Activated naive CD4-positive, alpha-beta T cell treated with anti-CD3 and anti-CD28 coated beads, Interleukin-2, amount 50 U/mL, for 72 hours (primary cell): Measurements from ENCODE around the gene PKP4. TPM values are rescaled to one million over a fixed set of nuclear protein-coding genes. Genes with fewer than 3 reads are reported as not detected.

Experiments used
- ATAC-seq, 2 donors: fragments of 150-1000 bp; cut with Tn5 transposase; 2 replicates each; pipeline ENCODE4 v1.10.0; 2021; ENCODE audit warnings: mild to moderate bottlenecking in 2 of 2, moderate library complexity in 2 of 2
- DNase-seq, 2 donors: peaks; one replicate each; pipeline ENCODE4 v3.0.0; 2021 to 2022; ENCODE audit warnings: low spot score in 2 of 2
- H3K27ac Mint-ChIP-seq, 2 donors: one replicate each; pipeline ENCODE4 v1.8.0; 2022; ENCODE audit warnings: mild to moderate bottlenecking in 2 of 2, mixed read lengths in 2 of 2
- H3K36me3 Mint-ChIP-seq, 2 donors: one replicate each; pipeline ENCODE4 v1.8.0; 2022; ENCODE audit warnings: mixed read lengths in 2 of 2
- H3K9me3 Mint-ChIP-seq, 2 donors: one replicate each; pipeline ENCODE4 v1.8.0; 2022; ENCODE audit warnings: mixed read lengths in 2 of 2
- total RNA-seq, 2 donors: library from RNA; stranded (reverse); gene quantifications; one replicate each; pipeline ENCODE4 v1.2.3, GENCODE V29; 2022

Gene PKP4
- total RNA-seq, 2 donors from 2014 or later: 36.3 to 44.8 TPM

DNA sequence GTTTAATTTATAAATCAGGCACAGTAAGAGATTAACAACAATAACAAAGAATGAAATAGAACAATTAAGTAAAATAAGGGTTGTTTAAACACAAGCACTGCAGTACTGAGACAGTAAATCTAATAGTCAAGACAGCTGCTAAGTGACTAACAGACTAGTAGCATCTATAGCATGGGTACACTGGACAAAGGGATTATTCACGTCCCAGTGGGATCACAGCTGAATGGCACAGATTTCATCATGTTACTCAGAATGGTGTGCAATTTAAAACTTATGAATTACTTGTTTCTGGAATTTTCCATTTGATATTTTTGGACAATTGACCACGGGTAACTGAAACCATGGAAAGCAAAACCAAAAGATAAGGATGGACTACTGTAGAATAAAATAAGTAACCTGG lies 176.5 kb downstream of the PKP4 start:
- Mint-ChIP-seq H3K27ac (no peak overlapping the region), H3K36me3 (peaks cover 0 to 8% of the 10 kb centered on the region in 2 donors), H3K9me3 (no peaks in the 10 kb centered on the region)
- ATAC-seq (no peak), DNase-seq (no peak)

DNA sequence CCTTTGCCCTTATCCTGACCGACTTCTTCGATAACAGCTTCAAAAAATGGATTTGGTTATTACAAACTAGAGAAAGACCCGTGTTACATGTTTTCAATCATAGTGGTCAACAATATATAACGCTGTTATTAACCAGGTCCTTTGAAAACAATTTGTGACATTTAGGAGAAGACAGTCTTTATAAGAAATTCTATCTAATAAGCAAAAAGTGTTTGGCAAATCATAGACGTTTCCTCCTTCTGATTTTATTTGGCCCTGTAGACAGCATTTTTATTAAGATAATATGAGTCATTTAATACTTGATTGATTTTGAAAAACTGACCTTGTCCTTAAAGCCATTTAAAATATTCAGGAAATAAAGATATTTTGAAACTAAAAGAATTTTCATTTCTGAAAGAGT lies 177.9 kb downstream of the PKP4 start:
- ATAC-seq (no peak), DNase-seq (no peak)
- Mint-ChIP-seq H3K27ac (no peak overlapping the region), H3K36me3 (peaks cover 0 to 8% of the 10 kb centered on the region in 2 donors), H3K9me3 (no peaks in the 10 kb centered on the region)

DNA sequence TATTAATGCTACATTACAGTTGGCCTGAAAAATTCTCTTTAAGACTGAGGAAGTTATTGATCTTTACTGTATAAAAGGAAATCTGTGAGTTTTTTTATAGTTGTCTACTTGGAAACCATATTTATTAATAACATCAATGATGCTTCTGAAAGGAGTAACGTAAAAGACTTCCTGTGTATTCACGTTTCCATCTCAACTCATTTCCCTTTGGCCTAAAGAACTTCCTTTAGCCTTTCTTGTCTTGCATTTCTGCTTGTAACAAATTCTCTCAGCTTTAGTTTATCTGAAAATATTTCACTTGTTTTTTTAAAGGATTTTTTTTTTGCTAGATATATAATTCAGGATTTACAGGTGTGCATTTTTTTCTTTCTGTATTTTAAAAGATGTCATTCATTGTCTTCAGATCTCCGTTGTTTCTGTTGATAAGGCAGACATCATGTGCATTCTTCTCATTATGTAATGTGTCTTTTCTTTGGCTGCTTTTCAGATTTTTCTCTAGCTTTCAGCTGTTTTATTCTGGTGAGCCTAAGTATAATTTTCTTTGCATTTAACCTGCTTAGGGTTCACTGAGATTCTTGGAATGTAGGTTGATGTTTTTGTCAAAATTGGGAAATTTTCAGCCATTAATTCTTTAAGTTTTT lies 179.3 kb downstream of the PKP4 start:
- Mint-ChIP-seq H3K36me3 (peaks cover 0 to 8% of the 10 kb centered on the region in 2 donors), H3K9me3 (no peaks in the 10 kb centered on the region), H3K27ac (no peak overlapping the region)
- ATAC-seq: no peak
- no peak for DNase-seq

DNA sequence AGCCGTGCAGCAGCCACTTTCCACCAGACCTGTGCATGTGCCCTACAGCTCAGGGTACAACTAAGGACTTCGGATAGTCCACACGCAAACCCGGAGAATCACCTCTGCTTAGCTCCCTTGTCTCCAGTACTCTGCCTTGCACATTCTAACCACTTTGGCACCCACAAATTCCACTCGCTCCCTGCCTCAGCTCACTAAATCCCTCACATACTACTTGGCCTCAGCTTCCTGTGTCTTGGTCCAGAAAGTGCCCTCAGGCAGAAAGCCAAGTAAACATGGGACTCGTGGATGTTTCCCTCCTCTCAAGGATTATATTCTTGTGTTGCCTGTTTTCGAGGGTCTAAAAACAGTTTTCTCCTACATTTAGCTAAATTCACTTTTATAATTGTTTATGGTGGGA lies 180.6 kb downstream of the PKP4 start:
- H3K27ac Mint-ChIP-seq: no peak overlapping the region
- ATAC-seq (no peak), DNase-seq (no peak)
- no peaks in the 10 kb centered on the region for H3K9me3 Mint-ChIP-seq
- peaks cover 0 to 10% of the 10 kb centered on the region in 2 donors for H3K36me3 Mint-ChIP-seq

DNA sequence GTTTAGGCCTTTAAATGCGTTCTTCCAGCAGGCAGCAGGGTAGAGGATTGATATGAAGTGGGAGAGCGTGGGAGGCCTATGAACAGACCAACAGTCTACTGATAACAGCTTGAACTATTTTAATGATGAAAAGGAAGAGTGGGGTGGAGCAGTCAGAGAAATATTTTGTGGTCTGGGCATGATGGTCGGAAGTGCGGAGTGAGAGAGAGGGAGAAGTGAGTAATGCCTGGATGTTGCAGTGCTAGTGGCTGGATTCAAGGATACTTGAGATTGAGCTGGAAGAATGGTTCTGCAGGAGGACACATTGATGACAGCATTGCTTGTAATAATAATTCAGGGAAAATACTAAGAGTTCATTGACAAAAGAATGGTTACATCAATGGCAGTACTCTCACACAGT lies 187.4 kb downstream of the PKP4 start:
- DNase-seq (no peak), ATAC-seq (no peak)
- Mint-ChIP-seq H3K36me3 (peaks cover 6 to 9% of the 10 kb centered on the region in 2 donors), H3K9me3 (no peaks in the 10 kb centered on the region), H3K27ac (no peak overlapping the region)

DNA sequence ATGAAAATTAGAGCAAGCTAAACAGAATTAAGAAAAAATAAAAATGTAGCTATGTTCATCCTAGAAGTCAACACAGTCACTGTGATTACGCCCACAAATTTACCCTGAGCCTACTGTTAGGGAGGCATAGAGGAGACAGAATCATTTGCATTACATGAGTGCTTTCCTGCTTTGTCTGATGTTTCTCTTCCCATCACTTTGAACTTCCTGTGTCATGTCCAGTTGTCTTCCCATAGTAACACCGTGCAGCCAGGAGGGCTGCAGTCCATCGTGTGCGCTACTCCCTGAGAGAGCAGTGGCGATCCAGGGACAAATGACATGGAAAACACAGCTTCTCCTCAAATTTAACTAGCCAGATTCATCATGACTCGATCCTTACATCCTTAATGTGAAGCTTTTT lies 188.5 kb downstream of the PKP4 start:
- H3K9me3 Mint-ChIP-seq: no peaks in the 10 kb centered on the region
- peaks cover 6 to 9% of the 10 kb centered on the region in 2 donors for H3K36me3 Mint-ChIP-seq
- DNase-seq (no peak), ATAC-seq (no peak)
- no peak overlapping the region for H3K27ac Mint-ChIP-seq

DNA sequence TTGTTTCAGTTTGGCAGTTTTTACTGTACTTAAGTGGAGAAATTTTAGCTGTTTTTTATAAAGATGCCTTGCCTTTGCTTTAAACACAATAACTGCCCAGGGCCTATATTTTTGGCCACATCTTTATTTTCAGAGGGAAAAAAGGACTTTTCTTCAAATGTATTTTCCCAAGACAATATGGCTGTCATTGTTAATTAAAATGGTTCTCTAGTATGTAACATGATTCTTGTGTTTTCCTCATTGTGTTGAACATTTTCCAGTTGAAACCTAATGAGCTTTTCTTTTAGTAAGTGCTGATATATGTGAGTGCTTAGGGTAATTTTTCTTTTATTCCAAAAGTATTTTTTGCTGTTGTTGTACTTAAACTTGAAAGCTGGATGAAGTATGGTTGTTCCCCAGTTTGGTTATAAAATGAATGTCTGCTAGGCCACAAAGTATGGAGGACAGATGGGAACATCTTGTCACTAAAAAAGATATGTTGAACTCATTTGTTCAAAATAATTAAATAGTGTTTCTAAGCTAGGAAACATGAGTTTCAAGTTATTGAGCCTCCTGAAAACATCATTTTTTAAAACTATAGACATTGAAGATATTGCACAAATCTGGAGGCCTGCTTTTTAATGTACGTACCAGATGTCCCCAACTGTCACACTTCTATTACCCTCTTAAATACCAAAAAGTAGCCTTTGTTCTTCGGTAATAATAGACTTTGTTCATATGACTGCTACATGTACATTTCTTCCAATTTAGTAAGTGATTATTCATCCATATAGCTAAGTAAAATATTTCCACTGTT lies 190.9 kb downstream of the PKP4 start:
- ATAC-seq: no peak
- no peak overlapping the region for H3K27ac Mint-ChIP-seq
- no peaks in the 10 kb centered on the region for H3K9me3 Mint-ChIP-seq
- H3K36me3 Mint-ChIP-seq: peaks cover 5 to 6% of the 10 kb centered on the region in 2 donors
- DNase-seq: no peak

DNA sequence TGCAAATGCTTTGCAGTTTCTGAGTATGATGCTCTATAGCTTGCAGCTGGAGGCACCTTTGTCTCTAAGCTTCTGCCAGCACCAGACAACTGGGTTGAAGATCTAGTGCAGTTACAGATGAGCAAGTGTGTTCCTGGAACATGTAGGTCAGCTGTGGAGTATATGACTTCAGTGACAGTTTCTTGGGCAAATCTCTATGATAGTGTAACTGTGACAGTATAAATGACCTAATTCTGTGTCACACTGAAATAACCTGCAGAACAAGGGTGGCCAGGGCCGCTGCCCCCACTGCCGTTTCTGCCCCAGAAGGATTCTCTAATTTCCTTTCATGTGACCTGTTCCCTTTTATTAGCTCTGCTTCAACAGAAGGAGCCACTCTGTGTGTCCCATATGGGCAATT lies 193.1 kb downstream of the PKP4 start:
- Mint-ChIP-seq H3K27ac (no peak overlapping the region), H3K36me3 (peaks cover 5 to 6% of the 10 kb centered on the region in 2 donors), H3K9me3 (no peaks in the 10 kb centered on the region)
- DNase-seq (no peak), ATAC-seq (no peak)

DNA sequence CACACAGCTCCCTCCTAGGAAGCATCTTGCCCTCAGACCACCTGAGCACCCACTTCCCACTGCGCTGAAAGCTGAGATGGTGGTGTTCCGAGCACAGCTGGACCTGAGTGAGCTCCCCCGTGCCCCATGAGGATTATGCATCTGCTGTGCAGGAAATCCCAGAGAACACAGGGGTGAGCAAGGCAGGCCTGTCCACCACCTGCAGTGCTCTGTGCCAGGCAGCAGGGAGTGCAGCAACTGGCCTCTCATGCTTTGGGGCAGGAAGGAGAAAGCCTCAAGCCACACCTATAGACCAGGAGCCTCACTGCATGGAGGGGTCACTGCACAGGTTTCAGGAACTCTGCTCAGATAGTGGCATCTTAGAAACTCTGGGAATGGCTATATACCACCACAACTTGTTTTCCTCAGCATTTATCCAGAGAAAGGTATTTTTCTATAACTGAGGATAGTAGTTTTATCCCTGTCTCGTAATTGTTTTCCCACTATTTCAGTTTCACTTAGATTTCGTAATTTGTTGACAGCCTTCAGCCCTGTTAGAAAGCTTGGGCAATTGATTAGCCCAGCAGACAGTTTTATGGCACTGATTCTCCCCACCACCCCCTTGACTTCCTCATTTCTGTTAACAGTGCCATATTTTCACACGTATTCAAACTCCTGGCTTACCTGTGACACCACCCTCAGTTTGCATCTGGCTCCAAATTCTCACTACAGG lies 194.1 kb downstream of the PKP4 start:
- Mint-ChIP-seq H3K27ac (peak overlapping the region; percentile 4 to 33), H3K36me3 (peaks cover 0 to 5% of the 10 kb centered on the region in 2 donors), H3K9me3 (no peaks in the 10 kb centered on the region)
- DNase-seq (no peak), ATAC-seq (no peak)

DNA sequence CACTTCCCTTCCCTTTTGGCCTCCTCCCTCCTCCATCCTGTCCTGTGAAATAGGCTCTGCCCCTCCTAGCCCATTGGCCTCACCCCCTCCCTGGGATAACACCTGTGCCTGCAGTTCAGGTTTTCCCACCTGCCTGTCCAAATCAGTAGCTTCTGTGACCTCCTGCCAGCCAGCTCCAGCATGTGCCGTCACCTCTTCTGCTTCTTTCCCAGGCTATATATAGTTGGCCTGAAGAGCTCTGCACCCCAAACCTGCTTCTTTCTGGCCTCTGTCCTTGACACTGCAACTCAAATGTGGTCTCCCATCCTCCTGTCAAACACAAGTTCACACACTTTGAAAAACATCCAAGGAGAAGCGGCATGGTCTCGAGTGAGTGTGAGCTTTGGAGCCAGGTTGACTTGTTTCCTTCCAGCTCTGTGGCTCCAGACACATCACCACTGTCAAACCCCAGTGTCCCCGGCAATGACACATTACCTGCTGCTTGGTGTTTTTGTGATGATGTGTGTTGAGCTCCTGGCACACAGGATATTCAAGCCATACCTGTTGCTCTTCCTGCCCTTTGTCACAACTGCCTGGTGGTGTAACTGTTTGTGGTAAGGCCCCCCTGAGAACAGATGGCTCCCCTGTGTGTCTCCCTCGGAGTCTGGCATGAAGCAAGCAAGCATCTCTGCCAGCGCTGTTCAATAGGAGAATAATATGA lies 194.8 kb downstream of the PKP4 start:
- Mint-ChIP-seq H3K9me3 (no peaks in the 10 kb centered on the region), H3K27ac (peak overlapping the region; percentile 4 to 33), H3K36me3 (peaks cover 0 to 3% of the 10 kb centered on the region in 2 donors)
- no peak for ATAC-seq
- DNase-seq: no peak

DNA sequence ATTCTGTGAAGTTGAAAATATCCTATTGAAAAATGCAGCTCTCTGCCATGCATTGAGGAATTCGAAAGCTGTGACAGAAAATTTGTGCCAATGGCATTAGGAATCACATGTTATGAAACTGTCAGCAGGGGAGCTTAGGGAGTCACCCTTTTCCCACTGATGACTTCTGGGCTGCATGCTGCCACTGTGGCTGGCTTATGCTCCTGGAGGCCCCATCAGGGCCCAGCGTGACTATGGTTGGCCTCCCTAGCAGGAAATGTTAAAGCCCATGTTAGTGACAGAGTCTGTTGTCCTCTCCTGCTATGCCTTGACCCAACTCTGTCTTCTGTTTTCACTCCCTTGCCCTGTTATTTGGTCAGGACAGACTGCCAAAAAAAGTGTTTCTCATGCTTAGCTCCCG lies 198.9 kb downstream of the PKP4 start:
- H3K27ac Mint-ChIP-seq: no peak overlapping the region
- DNase-seq: no peak
- H3K9me3 Mint-ChIP-seq: no peaks in the 10 kb centered on the region
- ATAC-seq: no peak
- H3K36me3 Mint-ChIP-seq: no peaks in the 10 kb centered on the region

DNA sequence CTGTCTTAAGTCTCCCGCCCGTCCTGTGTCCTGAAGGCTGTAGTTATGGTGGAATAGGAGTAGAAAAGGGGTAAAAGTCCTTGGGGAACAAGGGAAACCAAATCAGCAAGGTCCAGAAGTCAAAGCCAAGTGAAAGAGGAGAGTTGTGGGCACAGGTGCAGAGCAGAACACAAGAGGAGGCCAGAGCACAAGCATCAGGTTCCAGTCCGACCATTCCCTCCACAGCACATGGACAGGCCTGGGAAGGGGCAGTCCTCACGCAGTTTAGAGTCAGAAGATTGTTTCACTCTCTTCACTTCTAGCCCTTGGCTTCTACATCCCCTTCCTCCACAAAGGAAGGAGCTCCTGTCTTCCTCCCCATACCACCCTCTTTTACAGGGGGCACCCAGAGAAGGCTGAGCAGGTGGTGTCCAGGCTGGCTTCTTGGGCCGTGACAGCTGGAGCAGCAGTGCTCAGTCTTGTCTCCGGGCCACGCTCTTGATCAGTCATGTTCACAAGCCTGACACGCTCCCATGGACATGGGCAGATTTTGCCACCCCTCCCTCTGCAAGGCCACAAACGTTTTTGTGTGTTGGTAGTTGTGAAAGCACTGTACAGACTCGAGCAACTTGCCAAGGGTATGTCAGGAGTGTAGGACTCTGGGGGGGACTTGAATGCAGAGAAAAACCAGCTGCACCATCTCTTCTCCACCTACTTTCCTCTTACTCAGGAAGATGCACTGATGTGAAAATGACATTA lies 199.9 kb downstream of the PKP4 start:
- Mint-ChIP-seq H3K27ac (no peak overlapping the region), H3K36me3 (no peaks in the 10 kb centered on the region), H3K9me3 (no peaks in the 10 kb centered on the region)
- DNase-seq (no peak), ATAC-seq (no peak)

DNA sequence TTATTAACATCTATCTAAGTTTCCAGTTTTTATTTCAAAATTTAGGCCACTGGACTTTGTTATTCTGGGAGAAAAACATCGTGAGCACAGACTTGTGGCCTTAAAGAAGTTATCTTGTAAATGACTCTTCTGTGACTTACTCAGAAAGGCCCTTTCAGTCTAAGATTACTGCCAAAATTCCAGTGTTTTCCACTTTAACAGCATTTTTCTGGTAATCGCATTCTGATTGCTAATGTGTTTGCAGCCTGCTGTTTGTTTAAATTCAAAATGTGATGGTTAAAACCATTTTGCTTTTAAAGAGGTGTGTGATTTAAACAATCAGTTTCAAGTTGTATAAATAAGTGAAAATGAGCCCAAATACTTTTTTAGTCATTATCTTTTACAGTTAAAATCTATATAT lies 201.6 kb downstream of the PKP4 start:
- H3K9me3 Mint-ChIP-seq: no peaks in the 10 kb centered on the region
- no peak overlapping the region for H3K27ac Mint-ChIP-seq
- DNase-seq: no peak

DNA sequence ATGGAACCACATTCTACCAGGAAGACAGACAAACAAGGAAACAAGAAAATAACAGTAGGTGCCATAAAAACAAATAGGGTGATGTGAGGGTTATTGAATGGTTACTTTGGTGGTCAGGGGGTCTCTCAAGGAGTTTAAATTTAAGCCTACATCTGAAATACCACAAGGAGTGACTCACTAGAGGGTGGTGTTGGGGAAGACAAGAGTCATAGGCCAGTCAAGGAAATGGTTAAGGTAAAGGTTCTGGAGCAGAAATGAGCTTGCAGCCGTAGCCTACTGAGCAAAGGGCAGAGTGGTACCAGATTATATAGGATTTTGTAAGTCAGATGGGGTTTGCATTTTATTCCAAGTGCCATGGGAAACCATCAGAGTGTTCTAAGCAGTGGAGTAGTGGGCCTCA lies 202.7 kb downstream of the PKP4 start:
- H3K9me3 Mint-ChIP-seq: no peaks in the 10 kb centered on the region
- no peaks in the 10 kb centered on the region for H3K36me3 Mint-ChIP-seq
- ATAC-seq (peak in 1 of 2 donors; percentile 46), DNase-seq (no peak)
- peak overlapping the region in 1 of 2 donors; percentile 26 for H3K27ac Mint-ChIP-seq

More for the DNA sequence above, 201.6 kb downstream of the PKP4 start:
- ATAC-seq: no peak
- H3K36me3 Mint-ChIP-seq: no peaks in the 10 kb centered on the region

DNA sequence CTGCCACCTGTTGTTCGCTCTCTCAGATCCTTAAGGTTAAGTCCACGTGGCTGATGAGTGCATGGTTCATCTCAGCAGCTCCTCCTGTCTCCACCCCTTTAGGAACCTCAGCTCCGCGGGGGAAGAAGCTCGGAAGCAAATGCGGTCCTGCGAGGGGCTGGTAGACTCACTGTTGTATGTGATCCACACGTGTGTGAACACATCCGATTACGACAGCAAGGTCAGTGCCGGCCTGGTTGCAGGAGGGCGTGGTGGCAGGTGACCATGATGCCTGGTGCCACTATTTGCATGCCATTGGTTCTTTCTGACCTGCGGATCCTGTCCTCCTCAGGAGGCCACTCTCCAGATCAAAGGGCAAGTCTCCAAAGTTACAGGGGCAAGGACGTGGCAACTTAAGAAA lies 204.5 kb downstream of the PKP4 start:
- DNase-seq (no peak), ATAC-seq (no peak)
- no peak overlapping the region for H3K27ac Mint-ChIP-seq
- no peaks in the 10 kb centered on the region for H3K36me3 Mint-ChIP-seq
- no peaks in the 10 kb centered on the region for H3K9me3 Mint-ChIP-seq

DNA sequence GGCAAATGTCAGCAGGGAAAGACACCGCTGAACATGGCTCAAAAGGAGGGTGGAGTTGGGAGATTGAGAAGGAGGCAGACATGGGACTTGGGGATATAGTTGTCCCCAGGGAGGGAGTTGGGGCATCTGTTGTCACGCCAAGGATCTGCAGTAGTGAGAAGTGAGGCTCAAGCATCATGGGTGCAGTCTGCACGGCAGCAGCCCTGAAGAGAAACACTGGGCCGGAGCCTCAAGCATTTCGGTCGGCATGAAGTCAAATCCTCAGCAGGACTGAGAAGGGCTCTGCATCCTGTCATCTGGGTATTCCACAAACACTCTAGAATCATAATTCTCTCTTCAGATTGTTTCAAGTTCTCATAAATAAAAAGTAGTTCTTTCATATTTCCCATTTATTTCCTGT lies 205.7 kb downstream of the PKP4 start:
- Mint-ChIP-seq H3K27ac (no peak overlapping the region), H3K36me3 (no peaks in the 10 kb centered on the region), H3K9me3 (no peaks in the 10 kb centered on the region)
- DNase-seq (no peak), ATAC-seq (no peak)
